Right lobe of liver (tissue), 6 donors: ENCODE measurements around the gene AFP. TPM values are rescaled to one million over a fixed set of nuclear protein-coding genes. Genes with fewer than 3 reads are reported as not detected.

Experiments used
- ATAC-seq, 4 donors: fragments of 200-7000 bp; cut with Tn5 transposase; one replicate each; pipeline ENCODE4 v1.9.1; 2020; ENCODE audit warnings: mild to moderate bottlenecking in 4 of 4, moderate library complexity in 4 of 4
- DNase-seq, 3 donors: peaks; one replicate each; pipeline ENCODE4 v3.0.0-alpha.2; 2020
- H3K27ac ChIP-seq, 3 donors: fragments of 200-600 bp; one replicate each; pipeline ENCODE4 v1.8.0; 2022
- H3K27me3 ChIP-seq, 2 donors: fragments of 200-600 bp; one replicate each; pipeline ENCODE4 v1.8.0; 2022
- H3K36me3 ChIP-seq, 4 donors: fragments of 200-600 bp; sonication (generic) in 1 of 4; one replicate each; pipeline versions ENCODE4 v1.5.1 to v1.8.0; 2017 to 2022; ENCODE audit warnings: control low read depth in 1 of 4
- H3K4me1 ChIP-seq, 4 donors: fragments of 200-600 bp; sonication (generic) in 1 of 4; one replicate each; pipeline versions ENCODE4 v1.5.1 to v1.8.0; 2017 to 2022; ENCODE audit warnings: control low read depth in 1 of 4
- H3K4me3 ChIP-seq, 3 donors: fragments of 200-600 bp; one replicate each; pipeline ENCODE4 v1.8.0; 2022
- H3K9me3 ChIP-seq, 4 donors: fragments of 200-600 bp; sonication (generic) in 1 of 4; one replicate each; pipeline versions ENCODE4 v1.5.1 to v1.8.0; 2017 to 2022; ENCODE audit warnings: control low read depth in 1 of 4
- POLR2A ChIP-seq: fragments of 450-650 bp; IDR thresholded peaks from one replicate; pipeline ENCODE4 v1.6.1; 2017; ENCODE audit warnings: antibody characterized with exemption, mild to moderate bottlenecking
- WGBS: methylation state at CpG from one replicate; pipeline ENCODE4 v1.1.6; 2018; ENCODE audit warnings: low coverage, low lambda C conversion rate; ENCODE audit not compliant: insufficient coverage; ENCODE audit errors: missing lambda C conversion rate; 5-methylcytosine and 5-hydroxymethylcytosine counted together
- intact Hi-C, 2 donors: fragments of 100-400 bp; cut with DNase I; formaldehyde crosslinking; loops; one replicate each; pipeline versions ENCODE4 v1.11.2 to v1.14.1; 2022
- total RNA-seq, 6 experiments: library from RNA; depleted of rRNA in 2 of 6; stranded (reverse); fragments of >200 nt in 2 of 6; fragmentation: NEBNext Ultra II Directional in 3 of 6; extraction: Animal tissue kit (Norgen Biotek cat#: 25700) in 3 of 6; gene quantifications; one replicate each; pipeline versions ENCODE4 v1.1.0 to v1.2.4, GENCODE V29; 2016 to 2023
- TF ChIP-seq, protein P1 (sequence below), 4 donors: fragments of 200-600 bp in 3 of 4; fragments of 450-650 bp in 1 of 4; IDR thresholded peaks; one replicate each; pipeline versions ENCODE4 v1.5.1 to v1.8.0; 2016 to 2022; ENCODE audit warnings: antibody characterized with exemption in 4 of 4, mild to moderate bottlenecking in 2 of 4
- donor health status: DM: no; HTN: yes; CAD: no.
- donor health status: DM: no; HTN: no; CAD: no.
- donor health status: DM: no; HTN: no; CAD: no.
- donor health status: DM: no; HTN: yes; CAD: no.
- donor health status: DM: no; HTN: yes; CAD: no.

Gene AFP
- total RNA-seq, 6 experiments from 2014 or later = 0.78 to 3.8 (median 3.4) TPM; not detected in 1

DNA sequence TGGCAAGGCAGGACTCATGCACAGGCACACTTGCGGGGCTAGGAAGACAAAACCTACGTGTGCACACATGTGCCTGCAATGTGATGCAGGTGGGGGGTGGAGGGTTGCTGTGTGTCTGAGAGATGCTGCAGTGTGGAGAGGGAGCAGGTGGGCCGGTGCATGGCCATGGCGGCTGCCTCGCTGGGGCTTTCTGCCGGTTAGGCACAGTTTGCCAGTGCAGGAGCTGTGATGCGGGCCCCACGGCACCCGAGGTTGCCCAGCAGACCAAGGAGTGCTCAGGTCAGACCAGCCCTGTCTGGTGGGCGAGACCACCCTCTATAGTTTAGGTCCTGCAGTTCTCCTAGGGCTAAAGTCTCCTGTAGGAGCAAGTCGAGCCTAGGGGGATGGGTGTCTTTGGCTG is 41.2 kb downstream of the AFP start:
- WGBS = 44% methylated on average over 2 of the region's 11 CpGs
- Histone ChIP-seq H3K27me3 (no peaks in the 10 kb centered on the region), H3K4me3 (no peak overlapping the region), H3K9me3 (no peaks in the 10 kb centered on the region), H3K36me3 (no peaks in the 10 kb centered on the region), H3K4me1 (peaks cover 0 to 23% (median 2%) of the 10 kb centered on the region in 4 donors), H3K27ac (no peak overlapping the region)
- intact Hi-C loops = no loop called here
- DNase-seq (peak in 1 of 3 donors; percentile 48), ATAC-seq (no peak)
- TF ChIP-seq, protein P1, sequence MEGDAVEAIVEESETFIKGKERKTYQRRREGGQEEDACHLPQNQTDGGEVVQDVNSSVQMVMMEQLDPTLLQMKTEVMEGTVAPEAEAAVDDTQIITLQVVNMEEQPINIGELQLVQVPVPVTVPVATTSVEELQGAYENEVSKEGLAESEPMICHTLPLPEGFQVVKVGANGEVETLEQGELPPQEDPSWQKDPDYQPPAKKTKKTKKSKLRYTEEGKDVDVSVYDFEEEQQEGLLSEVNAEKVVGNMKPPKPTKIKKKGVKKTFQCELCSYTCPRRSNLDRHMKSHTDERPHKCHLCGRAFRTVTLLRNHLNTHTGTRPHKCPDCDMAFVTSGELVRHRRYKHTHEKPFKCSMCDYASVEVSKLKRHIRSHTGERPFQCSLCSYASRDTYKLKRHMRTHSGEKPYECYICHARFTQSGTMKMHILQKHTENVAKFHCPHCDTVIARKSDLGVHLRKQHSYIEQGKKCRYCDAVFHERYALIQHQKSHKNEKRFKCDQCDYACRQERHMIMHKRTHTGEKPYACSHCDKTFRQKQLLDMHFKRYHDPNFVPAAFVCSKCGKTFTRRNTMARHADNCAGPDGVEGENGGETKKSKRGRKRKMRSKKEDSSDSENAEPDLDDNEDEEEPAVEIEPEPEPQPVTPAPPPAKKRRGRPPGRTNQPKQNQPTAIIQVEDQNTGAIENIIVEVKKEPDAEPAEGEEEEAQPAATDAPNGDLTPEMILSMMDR (IDR thresholded peaks at IDR 0.05) = no peak
- no peak for TF ChIP-seq POLR2A

DNA sequence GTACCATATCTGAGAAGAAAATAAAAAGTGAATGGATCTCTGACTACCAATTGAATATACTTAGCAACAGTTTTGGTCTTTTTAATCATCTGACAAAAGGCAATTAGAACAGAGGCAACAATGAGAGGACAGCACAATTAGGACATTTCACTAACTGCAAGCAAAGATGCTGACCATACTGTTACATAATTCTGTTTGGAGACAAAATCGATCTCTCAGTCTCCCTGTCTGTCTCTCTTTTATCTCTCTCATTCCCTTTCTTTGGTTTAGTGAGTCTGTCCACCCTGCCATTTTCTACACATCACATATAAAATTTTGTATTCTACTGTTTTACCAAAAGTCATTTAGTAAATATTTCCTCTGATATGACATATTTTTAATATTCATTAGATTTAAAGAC is 43.3 kb downstream of the AFP start:
- Histone ChIP-seq H3K9me3 (no peaks in the 10 kb centered on the region), H3K27ac (peak overlapping the region in 1 of 3 donors; percentile 88), H3K27me3 (no peaks in the 10 kb centered on the region), H3K4me3 (no peak overlapping the region), H3K36me3 (peaks cover 0 to 2% (median under 1%) of the 10 kb centered on the region in 4 donors), H3K4me1 (peaks cover 0 to 23% (median 2%) of the 10 kb centered on the region in 4 donors)
- TF ChIP-seq, protein P1 (IDR thresholded peaks at IDR 0.05) = no peak
- TF ChIP-seq POLR2A = no peak
- DNase-seq = no peak
- ATAC-seq = peak; percentile 38 to 63 (median 48)
- intact Hi-C loops = no loop called here
- WGBS = 29% methylated on average over 1 of the region's 1 CpG

DNA sequence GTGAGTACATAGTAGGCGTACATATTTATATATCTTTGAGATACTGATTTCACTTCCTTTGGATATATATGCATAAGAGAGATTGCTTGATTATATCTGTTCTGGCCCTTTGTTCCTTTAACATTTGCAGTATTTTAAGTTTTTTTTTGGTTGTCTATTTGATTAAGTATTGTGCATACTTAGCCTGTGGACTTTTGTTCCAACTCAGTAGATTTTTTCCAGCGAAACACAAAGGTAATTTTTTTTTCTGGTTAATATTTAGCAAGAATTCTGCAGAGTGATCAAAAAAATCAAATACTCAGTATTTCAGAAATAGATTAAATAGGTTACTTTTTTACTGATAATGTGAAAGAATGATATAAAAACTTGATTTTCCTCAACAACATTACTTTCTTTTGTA is 45.3 kb downstream of the AFP start, which contains the start of gene AFM:
TSS of gene AFM (plus strand) at position 388 of the 400 bp plus-strand sequence. CDS start 31 bp downstream, outside the sequence.
- Histone ChIP-seq H3K27ac (peak within 1 kb of the TSS; percentile 67 to 88 (median 83)), H3K36me3 (peaks cover 0 to 19% (median 6%) of the 10 kb centered on the region in 4 donors), H3K4me3 (peak within 1 kb of the TSS; percentile 26 to 62 (median 60)), H3K9me3 (no peaks in the 10 kb centered on the region), H3K4me1 (peaks cover 0 to 36% (median 2%) of the 10 kb centered on the region in 4 donors), H3K27me3 (no peaks in the 10 kb centered on the region)
- peak; percentile 41 to 70 (median 51) for ATAC-seq
- intact Hi-C loops = no loop called here
- no peak for DNase-seq
- WGBS = 20% methylated on average over 2 of the region's 2 CpGs
- no peak for TF ChIP-seq POLR2A
- TF ChIP-seq, protein P1 (IDR thresholded peaks at IDR 0.05) = no peak

DNA sequence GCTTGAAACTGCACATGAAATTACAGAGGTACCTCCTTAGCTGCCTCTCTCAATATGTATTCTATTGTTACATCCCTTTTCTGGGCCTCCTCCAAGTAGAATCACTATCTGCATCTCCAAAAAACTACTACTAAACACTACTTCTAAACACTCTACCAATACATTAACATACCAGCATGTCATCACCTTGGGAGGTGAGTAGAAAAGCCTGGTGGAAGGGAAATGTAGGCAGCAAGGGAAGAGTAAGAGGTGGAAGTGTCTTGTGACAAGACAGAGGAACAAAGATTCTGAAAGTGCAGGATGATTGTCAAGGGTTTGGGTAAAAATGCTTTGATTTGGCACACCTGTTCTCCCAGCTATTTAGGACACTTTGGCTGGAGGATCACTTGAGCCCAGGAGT is 49.1 kb downstream of the AFP start:
- H3K9me3 ChIP-seq = no peaks in the 10 kb centered on the region
- intact Hi-C loops = no loop called here
- ATAC-seq (no peak), DNase-seq (no peak)
- no peak overlapping the region for H3K4me3 ChIP-seq
- H3K27me3 ChIP-seq = no peaks in the 10 kb centered on the region
- H3K4me1 ChIP-seq = peaks cover 0 to 42% (median 0%) of the 10 kb centered on the region in 4 donors
- peak overlapping the region in 1 of 3 donors; percentile 88 for H3K27ac ChIP-seq
- peaks cover 0 to 55% (median 15%) of the 10 kb centered on the region in 4 donors for H3K36me3 ChIP-seq
- TF ChIP-seq POLR2A = no peak
- TF ChIP-seq, protein P1 (IDR thresholded peaks at IDR 0.05) = no peak

DNA sequence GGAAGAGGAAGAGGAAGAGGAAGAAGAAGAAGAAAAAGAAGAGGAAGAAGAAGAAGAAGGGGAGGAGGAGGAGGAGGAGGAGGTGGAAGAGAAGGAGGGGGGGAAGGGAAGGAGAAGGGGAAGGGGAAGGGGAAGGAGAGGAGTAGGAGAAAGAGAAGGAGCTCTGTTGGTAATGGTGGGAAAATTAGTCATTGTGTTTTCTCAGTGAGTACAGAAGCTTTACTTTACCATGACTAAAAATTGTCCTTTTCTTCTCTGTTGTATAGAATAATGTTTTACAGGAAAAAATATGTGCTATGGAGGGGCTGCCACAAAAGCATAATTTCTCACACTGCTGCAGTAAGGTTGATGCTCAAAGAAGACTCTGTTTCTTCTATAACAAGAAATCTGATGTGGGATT is 49.6 kb downstream of the AFP start:
- Histone ChIP-seq H3K4me1 (peaks cover 0 to 38% (median 0%) of the 10 kb centered on the region in 4 donors), H3K9me3 (no peaks in the 10 kb centered on the region), H3K36me3 (peaks cover 0 to 60% (median 15%) of the 10 kb centered on the region in 4 donors), H3K27me3 (no peaks in the 10 kb centered on the region), H3K27ac (peak overlapping the region in 1 of 3 donors; percentile 15), H3K4me3 (no peak overlapping the region)
- no peak for TF ChIP-seq POLR2A
- TF ChIP-seq, protein P1 (IDR thresholded peaks at IDR 0.05) = no peak
- no peak for ATAC-seq
- no peak for DNase-seq
- intact Hi-C loops = no loop called here
